Endodermal cell (in vitro differentiated cells): ENCODE results near the gene TPRN. TPM values are rescaled to one million over a fixed set of nuclear protein-coding genes. Genes with fewer than 3 reads are reported as not detected.

Experiments used
- DNase-seq: peaks from one replicate; pipeline ENCODE4 v3.0.0-alpha.2; 2017
- H3K27ac ChIP-seq: 2 replicates; pipeline ENCODE4 v1.5.1; 2013; ENCODE audit warnings: mild to moderate bottlenecking, low read depth, low read length, moderate library complexity
- H3K27me3 ChIP-seq: 2 replicates; pipeline ENCODE4 v1.6.1; 2013; ENCODE audit warnings: mild to moderate bottlenecking, low read length, moderate library complexity; ENCODE audit not compliant: insufficient read depth, control insufficient read depth, poor library complexity, severe bottlenecking
- H3K36me3 ChIP-seq: 2 replicates; pipeline ENCODE4 v1.7.0; 2013; ENCODE audit warnings: mild to moderate bottlenecking, low read length, moderate library complexity; ENCODE audit not compliant: control insufficient read depth, insufficient read depth
- H3K4me1 ChIP-seq: one replicate; pipeline ENCODE4 v1.7.0; 2013; ENCODE audit warnings: low read length; ENCODE audit not compliant: control insufficient read depth, insufficient read depth
- H3K4me3 ChIP-seq: 2 replicates; pipeline ENCODE4 v1.5.1; 2013; ENCODE audit warnings: mild to moderate bottlenecking, low read length, moderate library complexity
- H3K9ac ChIP-seq: 2 replicates; pipeline ENCODE4 v1.6.1; 2013; ENCODE audit warnings: mild to moderate bottlenecking, low read length, moderate library complexity; ENCODE audit not compliant: poor library complexity, severe bottlenecking; ENCODE audit errors: extremely low read depth
- H3K9me3 ChIP-seq: 2 replicates; pipeline ENCODE4 v1.6.1; 2013; ENCODE audit warnings: mild to moderate bottlenecking, low read length, moderate library complexity; ENCODE audit not compliant: control insufficient read depth
- H3K27ac Mint-ChIP-seq: 2 replicates; pipeline ENCODE4 v1.8.0; 2020; ENCODE audit warnings: mixed read lengths
- H3K27me3 Mint-ChIP-seq: 2 replicates; pipeline ENCODE4 v1.8.0; 2021; ENCODE audit warnings: mild to moderate bottlenecking, mixed read lengths; ENCODE audit not compliant: insufficient read depth
- H3K36me3 Mint-ChIP-seq: 2 replicates; pipeline ENCODE4 v1.8.0; 2020; ENCODE audit warnings: low read depth, mixed read lengths
- H3K4me1 Mint-ChIP-seq: 2 replicates; pipeline ENCODE4 v1.8.0; 2020; ENCODE audit warnings: mixed read lengths
- H3K4me3 Mint-ChIP-seq: 2 replicates; pipeline ENCODE4 v1.8.0; 2020; ENCODE audit warnings: mild to moderate bottlenecking, moderate library complexity, mixed read lengths
- H3K9me3 Mint-ChIP-seq: 2 replicates; pipeline ENCODE4 v1.8.0; 2020; ENCODE audit warnings: mild to moderate bottlenecking, mixed read lengths
- WGBS, 2 experiments: methylation state at CpG; one replicate each; pipeline versions ENCODE4 v1.1.5 to v1.1.7; 2013; ENCODE audit warnings: missing lambda C conversion rate in 2 of 2, mixed read lengths in 1 of 2; ENCODE audit not compliant: insufficient coverage in 1 of 2, insufficient read length in 1 of 2; 5-methylcytosine and 5-hydroxymethylcytosine counted together
- total RNA-seq, 2 donors: library from RNA; stranded (reverse); fragmentation: NEBNext Ultra II Directional in 1 of 2; extraction: Animal tissue kit (Norgen Biotek cat#: 25700) in 1 of 2; gene quantifications; 2 replicates in 1 of 2; 3 replicates in 1 of 2; pipeline ENCODE4 v1.2.1, GENCODE V29; 2021
- TF ChIP-seq, protein P1 (sequence below): fragments of 200-600 bp; sonication (generic); conservative IDR thresholded peaks from 2 replicates; pipeline ENCODE4 v1.5.0; 2021; ENCODE audit warnings: antibody characterized with exemption, mild to moderate bottlenecking

Gene TPRN
- total RNA-seq, 2 donors from 2014 or later = 19.0 to 23.9 TPM

DNA sequence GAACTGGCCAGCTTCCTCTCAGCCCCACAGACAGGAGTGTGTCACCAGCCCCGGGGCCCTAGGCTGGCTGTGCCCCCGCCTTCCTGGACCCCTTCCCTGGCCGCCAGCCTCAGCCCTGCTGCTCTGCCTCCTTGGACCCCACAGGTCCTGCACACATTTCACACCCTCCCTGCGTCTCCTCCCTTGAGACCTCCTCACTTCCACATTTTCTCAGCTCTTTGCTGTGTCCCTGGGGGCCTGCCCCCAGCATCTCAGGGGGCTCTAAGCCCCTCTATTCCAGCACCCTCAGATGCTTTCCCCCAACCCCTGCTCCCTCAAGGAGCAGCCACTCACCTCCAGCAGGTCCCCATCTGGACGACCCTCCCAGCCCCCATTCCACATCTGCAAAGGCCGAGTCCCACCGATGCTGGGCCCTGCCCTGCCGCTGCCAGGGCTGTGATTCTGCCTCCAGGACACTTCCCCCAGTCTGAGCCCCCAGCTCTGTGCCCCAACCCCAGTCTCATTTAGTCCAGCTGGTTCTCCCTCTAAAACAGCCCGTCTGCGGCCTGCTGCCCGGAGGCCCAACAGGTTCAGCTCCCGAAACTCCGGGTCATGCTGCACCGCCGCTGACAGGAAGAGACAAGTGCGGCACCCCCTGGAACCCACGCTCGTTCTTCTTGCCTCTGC, 34.4 kb upstream of the TPRN start:
- H3K36me3 ChIP-seq = peaks cover 5% of the 10 kb centered on the region
- TF ChIP-seq, protein P1, sequence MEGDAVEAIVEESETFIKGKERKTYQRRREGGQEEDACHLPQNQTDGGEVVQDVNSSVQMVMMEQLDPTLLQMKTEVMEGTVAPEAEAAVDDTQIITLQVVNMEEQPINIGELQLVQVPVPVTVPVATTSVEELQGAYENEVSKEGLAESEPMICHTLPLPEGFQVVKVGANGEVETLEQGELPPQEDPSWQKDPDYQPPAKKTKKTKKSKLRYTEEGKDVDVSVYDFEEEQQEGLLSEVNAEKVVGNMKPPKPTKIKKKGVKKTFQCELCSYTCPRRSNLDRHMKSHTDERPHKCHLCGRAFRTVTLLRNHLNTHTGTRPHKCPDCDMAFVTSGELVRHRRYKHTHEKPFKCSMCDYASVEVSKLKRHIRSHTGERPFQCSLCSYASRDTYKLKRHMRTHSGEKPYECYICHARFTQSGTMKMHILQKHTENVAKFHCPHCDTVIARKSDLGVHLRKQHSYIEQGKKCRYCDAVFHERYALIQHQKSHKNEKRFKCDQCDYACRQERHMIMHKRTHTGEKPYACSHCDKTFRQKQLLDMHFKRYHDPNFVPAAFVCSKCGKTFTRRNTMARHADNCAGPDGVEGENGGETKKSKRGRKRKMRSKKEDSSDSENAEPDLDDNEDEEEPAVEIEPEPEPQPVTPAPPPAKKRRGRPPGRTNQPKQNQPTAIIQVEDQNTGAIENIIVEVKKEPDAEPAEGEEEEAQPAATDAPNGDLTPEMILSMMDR = no peak
- Mint-ChIP-seq H3K27me3 (no peaks in the 10 kb centered on the region), H3K4me1 (peaks cover 16% of the 10 kb centered on the region), H3K9me3 (no peaks in the 10 kb centered on the region), H3K36me3 (no peaks in the 10 kb centered on the region), H3K4me3 (no peak overlapping the region), H3K27ac (no peak overlapping the region)
- WGBS, 2 experiments = 85 to 92% methylated on average over 13 to 17 of the region's 18 CpGs
- H3K9ac ChIP-seq = no peak overlapping the region
- H3K4me1 ChIP-seq = peaks cover 20% of the 10 kb centered on the region
- no peaks in the 10 kb centered on the region for H3K9me3 ChIP-seq
- H3K4me3 ChIP-seq = no peak overlapping the region
- no peak for DNase-seq
- no peaks in the 10 kb centered on the region for H3K27me3 ChIP-seq
- no peak overlapping the region for H3K27ac ChIP-seq

DNA sequence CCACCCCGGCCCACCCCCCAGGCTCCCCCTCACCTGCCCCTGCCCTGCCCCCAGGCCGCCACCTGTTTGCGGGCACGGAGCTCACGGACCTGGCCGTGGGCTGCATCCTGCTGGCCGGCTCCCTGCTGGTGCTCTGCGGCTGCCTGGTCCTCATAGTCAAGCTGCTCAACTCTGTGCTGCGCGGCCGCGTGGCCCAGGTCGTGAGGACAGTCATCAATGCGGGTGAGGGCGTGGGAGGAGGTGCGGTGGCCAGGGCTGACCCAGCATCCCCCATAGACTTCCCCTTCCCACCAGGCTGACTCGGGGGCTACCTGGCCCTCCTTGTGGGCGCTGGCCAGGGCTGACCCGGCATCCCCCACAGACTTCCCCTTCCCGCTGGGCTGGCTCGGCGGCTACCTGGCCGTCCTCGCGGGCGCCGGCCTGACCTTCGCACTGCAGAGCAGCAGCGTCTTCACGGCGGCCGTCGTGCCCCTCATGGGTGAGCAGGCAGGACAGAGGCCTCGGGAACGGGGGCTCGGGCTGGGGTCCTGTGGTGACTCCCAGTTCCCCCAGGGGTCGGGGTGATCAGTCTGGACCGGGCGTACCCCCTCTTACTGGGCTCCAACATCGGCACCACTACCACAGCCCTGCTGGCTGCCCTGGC, 33.6 kb upstream of the TPRN start:
- Histone ChIP-seq H3K9ac (no peak overlapping the region), H3K27ac (no peak overlapping the region), H3K4me3 (no peak overlapping the region), H3K4me1 (peaks cover 20% of the 10 kb centered on the region), H3K9me3 (no peaks in the 10 kb centered on the region), H3K36me3 (peaks cover 5% of the 10 kb centered on the region), H3K27me3 (no peaks in the 10 kb centered on the region)
- no peak for DNase-seq
- 89 to 91% methylated on average over 24 to 40 of the region's 40 CpGs for WGBS, 2 experiments
- Mint-ChIP-seq H3K9me3 (no peaks in the 10 kb centered on the region), H3K4me1 (peaks cover 16% of the 10 kb centered on the region), H3K27me3 (no peaks in the 10 kb centered on the region), H3K4me3 (no peak overlapping the region), H3K36me3 (no peaks in the 10 kb centered on the region), H3K27ac (no peak overlapping the region)
- TF ChIP-seq, protein P1 = no peak

DNA sequence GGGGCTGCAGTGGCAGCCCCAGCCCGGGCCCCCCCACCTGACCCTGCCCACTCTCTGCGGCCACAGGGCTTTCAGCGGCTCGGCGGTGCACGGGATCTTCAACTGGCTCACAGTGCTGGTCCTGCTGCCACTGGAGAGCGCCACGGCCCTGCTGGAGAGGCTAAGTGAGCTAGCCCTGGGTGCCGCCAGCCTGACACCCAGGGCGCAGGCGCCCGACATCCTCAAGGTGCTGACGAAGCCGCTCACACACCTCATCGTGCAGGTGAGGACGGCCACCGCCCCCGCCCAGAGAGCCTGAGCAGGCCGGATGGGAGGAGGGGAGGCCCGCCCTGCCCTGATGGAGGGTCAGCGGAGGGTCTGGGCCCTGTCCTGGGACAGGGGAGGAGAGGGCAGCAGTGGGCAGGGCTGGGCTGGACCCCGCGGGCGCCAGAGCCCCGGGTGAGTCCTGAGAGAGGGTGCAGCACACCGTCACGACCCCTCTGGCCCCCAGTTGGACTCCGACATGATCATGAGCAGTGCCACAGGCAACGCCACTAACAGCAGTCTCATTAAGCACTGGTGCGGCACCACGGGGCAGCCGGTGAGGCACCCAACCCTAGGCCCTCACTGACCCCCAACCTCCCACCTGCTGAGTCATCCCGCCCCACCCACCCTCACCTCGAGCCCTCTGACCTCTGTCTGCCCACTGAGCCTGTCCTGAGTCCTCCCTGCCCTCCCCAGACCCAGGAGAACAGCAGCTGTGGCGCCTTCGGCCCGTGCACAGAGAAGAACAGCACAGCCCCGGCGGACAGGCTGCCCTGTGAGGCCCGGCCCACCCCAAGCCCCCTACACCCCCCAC, 32.8 kb upstream of the TPRN start:
- Mint-ChIP-seq H3K27ac (no peak overlapping the region), H3K36me3 (no peaks in the 10 kb centered on the region), H3K27me3 (no peaks in the 10 kb centered on the region), H3K4me3 (no peak overlapping the region), H3K4me1 (peaks cover 13% of the 10 kb centered on the region), H3K9me3 (no peaks in the 10 kb centered on the region)
- TF ChIP-seq, protein P1 = no peak
- no peak for DNase-seq
- no peaks in the 10 kb centered on the region for H3K36me3 ChIP-seq
- 91 to 95% methylated on average over 14 to 39 of the region's 40 CpGs for WGBS, 2 experiments
- peaks cover 15% of the 10 kb centered on the region for H3K4me1 ChIP-seq
- no peak overlapping the region for H3K9ac ChIP-seq
- no peak overlapping the region for H3K27ac ChIP-seq
- no peaks in the 10 kb centered on the region for H3K27me3 ChIP-seq
- no peak overlapping the region for H3K4me3 ChIP-seq
- no peaks in the 10 kb centered on the region for H3K9me3 ChIP-seq
